NCI-H82 treated with DMSO at 0.1 percent for 48 hours (cell line): ENCODE data around the gene GALNT6.

ENCODE experiments used
- DNase-seq: peaks from one replicate; lab custom pipeline; 2025; ENCODE audit not compliant: unreplicated experiment; lab: John Stamatoyannopoulos, UW

Gene GALNT6

DNA sequence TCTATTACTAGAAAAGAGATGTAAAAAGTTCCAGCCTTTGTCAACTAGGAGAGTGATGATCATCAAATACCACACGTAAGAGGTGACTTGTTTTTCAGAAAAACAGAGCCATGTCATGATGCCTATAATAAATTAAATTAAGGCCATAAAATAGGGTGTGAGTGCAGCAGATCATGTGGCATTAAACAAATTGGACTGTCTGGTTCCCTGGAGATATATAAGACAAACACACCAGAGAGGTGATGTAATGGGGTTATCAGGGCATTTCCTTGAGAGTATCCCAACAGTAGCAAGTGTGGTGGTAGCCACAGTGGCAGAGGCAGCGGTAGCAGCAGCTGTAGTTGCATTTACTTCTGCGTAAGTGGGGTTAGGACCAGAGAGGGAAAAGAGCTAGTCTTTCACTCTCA, 14.6 kb upstream of the GALNT6 start:
- DNase-seq: no peak

DNA sequence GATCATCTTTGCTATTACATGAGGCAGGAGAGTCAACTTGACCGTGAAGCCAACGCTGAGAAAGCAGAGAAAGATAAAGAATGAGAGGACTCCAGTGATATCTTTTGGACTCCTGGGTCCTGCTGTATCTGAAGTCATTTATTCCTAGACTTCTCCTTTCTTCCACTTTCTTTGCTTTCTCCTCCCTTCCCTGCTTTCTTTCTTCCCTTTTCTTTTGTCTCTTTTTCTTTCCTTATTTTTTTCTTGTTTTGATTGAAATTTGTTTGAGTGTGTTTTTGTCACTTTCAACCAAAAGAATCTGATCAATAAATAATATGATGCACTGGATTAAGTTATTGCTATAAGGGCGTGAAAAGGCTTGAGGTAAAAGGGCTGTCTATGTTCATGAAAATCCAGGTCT, 13.4 kb upstream of the GALNT6 start:
- DNase-seq: no peak

DNA sequence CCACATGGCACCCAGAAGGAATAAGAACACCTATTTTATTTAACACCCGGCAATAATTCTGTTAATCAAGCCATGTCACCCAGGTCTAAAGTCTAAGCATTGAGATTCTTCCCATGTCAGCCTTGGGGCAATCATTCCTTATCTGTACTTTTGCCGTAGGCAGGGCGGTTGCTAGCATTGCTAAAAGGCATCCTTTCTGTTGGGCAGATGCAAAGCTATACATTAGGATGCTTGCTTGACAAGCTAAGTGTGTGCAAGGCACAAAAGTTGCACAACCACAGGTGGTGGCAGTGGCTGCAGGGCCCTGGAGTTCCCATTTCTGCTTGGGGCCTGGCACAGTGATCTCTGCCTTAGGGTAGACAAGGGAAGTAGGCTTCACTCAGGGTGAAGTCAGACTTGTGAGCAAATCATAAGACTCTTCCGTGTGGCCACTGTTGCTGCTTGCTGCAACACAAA, 12.5 kb upstream of the GALNT6 start:
- no peak for DNase-seq

DNA sequence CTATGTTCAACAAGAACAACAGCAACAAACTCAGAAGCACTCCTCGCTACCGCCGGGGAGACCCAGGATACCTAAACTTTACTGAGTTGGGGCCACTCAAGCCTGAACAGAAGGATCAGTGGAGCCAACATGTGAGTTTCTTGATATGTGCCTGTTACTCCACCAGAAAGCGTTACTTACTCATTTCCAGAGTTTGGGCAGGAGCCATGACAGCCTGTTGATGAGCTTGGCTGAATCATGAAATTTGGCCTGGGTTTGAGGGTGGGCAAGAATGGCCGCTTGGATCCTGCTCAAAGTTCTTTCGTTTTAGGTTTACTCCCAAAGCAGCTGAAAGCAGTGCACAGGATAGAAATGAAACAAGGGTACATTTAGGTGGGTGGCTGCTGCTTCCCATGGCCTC, 12.0 kb upstream of the GALNT6 start:
- DNase-seq: no peak

DNA sequence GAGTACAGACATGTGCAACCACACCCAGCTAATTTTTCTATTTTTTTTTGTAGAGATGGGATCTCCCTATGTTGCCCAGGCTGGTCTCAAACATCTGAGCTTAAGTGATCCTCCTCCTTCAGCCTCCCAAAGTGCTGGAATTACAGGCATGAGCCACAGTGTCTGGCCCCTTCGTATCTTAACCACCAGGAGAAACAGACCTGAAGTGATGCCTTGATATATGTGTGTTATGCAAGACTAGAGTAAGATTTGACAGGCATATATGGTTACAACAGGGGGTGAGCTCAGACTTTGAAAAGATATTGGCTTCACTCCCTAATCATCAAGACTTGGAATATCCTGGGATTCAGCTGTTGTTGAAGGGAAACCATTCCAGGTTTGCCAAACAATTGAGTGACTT, 10.7 kb upstream of the GALNT6 start:
- no peak for DNase-seq

DNA sequence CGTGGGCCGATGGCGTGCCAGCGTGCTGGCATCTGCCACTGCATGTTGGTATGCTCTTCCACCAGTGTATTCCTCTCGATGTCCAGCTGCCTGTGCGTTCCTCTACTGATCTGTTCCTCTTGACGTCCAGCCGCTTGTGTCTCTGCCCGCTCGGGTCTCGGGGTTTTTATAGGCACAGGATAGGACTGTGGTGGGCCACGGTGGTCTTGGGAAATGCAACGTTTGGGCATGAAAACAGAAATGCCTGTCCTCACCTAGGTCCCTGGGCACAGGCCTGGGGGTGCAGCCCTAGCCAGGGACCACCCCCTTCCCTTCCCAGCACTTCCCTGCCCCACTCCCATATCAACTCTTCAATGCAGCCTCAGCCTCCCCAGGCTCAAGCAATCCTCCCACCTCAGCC, 10.3 kb upstream of the GALNT6 start:
- DNase-seq: no peak

DNA sequence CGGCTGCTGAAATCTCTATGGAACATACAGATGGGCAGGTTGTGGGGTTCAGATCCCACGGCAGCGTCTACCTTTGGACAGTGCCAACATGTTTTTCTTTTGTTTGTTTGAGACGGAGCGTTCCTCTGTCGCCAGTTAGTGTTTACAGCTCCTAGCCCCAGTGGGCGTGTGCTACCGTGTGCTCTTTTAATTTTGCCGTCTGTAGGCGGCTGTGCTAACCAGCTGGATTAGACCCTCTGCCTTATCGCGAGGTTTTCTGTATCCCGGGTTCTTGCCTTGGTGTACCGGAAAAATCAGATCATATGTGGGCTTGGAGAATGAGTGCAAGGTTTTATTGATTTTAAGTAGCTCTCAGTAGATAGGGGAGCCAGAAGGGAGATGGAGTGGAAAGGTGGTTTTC, 9.8 kb upstream of the GALNT6 start:
- no peak for DNase-seq

DNA sequence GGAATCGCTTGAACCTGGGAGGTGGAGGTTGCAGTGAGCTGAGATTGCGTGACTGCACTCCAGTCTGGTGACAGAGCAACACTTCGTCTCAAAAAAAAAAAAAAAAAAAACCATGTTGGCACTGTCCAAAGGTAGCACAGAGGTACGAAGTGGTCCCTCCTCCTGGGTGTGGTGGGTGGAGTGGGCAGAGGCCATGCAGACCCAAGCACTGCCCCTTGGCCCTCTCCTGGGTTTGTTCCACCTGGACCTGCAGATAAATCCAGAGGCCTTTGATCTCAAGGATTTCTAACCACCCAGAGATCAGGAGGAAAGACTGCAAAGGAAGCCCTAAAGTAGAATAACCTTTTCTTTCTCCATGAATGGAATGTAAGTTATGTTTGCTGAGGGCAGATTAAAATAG, 8.7 kb upstream of the GALNT6 start:
- no peak for DNase-seq

DNA sequence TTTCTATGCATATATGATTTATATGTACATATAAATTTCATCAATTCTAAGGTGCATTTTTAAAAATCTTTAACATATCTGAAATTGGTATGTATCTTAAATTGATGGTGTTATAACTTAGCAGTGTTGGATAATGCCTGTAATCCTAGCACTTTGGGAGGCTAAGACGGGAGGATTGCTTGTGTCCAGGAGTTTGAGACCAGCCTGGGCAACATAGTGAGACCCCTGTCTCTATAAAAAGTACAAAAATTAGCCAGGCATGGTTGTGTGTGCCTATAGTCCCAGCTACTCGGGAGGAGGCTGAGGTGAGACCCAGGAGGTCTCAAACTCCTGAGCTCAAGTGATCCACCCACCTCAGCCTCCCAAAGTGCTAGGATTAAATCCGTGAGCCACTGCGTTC, 6.5 kb upstream of the GALNT6 start:
- no peak for DNase-seq

DNA sequence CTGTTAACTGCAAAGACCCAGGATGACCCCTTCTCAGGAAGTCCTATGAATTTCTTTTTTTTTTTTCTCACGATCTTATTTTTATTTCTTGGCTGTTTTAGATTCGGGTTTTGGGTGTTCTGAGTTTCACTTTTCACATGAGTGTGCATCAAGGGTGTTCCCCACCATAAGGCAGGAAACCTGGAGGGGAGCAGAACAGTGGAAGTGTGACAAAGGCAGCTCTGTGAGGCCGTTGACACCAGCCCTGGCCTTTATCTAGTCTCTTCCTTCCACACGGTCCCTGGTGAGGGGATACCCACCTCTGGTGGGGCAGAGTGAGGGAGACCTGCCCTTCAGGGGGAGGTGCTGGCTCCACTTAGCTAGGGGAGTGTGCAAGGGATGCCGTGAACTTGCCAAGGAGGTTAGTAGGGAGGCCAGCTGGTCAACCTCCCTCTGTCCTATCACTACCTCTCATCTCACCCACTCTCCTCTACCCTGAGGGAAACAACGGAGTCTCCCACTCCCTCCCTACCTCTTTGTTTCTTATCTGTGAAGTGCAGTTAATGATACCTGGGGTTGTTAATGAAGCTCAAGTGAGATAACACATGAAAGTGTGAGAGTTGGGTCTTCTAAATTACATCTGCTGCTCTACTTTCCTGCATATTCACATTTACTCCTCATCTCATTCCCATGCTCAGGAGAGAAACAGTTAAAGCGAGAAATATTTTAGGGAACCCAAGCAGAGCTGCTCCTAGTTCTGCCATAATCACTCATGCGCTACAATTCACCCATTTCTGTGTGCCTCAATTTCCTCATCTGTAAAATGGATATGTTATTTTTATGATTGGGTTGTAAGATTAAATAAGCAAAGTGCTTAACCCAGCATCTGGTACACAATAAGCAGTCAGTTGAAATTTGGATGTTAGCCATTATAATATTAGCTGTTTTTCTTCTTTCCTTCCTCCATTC, 4.4 kb upstream of the GALNT6 start:
- DNase-seq: no peak

DNA sequence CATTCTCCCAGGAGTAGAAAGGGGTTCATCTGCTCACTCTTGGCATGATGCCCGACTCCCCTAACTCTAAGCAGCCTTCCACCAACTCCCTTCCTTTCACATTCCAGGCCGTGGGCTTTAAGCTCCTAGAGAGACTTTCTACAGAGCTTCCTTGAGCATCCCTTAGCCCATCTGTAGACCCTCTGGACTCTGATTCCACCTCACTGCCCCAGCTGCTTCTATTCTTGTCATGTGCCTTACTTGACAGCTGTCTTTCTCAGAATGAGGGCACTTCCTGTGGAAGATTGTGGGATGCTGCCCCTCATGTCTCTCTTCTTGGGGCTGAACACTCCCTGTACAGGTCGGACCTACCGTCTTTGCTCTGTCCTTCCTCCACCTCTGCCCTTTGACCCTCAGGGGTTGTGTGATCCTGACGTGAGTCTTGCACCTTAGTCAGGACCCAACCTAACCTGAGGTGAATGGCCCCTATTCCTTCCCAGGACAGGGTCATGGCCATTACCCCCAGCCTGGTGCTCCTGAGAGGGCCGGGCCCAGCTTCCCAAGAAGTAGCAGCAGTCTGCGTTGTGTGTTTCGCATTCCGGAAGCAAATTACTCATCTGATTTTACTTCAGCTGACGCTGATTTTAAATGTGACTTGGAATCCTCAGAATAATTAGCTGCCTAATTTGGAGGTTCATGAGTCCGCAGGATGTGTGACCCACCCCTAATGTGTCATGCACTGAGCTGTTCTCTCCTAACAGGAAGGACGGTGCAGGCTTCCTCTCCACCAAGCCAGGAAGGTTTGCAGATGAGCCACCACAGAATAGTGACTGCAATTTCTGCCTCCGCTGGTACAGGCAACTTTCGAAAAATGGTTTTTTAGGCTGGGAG, 2.7 kb upstream of the GALNT6 start:
- DNase-seq: no peak

DNA sequence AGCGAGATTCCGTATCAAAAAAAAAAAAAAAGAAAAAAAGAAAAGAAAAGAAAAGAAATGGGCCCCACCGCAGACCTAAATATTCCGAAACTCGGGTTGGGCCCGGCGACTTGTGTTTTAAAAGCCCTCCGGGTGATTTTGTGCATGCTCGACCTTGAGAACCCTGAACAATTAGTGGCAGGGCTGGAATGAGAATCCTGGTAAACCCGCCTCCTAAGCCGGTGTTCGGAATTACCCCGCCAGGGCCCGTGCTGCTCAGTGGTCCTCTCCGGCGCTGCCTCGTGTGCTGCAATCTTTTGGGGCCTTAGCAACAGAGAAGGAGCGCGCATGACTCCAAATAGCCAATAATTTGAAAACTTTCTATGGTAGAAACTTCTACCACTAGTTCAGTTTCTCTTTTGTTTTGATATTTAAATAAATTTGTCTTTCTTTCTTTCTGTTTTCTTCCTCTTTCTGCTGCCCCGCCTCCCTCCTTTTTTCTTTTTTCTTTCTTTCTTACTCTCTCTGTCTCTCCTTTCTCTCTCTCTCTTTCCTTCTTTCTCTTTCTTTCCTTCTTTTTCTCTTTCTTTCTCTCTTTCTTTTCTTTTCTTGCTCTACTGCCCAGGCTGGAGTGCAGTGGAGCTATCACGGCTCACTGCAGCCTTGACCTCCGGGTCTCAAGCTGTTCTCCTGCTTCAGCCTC, 1.5 kb upstream of the GALNT6 start:
- no peak for DNase-seq

DNA sequence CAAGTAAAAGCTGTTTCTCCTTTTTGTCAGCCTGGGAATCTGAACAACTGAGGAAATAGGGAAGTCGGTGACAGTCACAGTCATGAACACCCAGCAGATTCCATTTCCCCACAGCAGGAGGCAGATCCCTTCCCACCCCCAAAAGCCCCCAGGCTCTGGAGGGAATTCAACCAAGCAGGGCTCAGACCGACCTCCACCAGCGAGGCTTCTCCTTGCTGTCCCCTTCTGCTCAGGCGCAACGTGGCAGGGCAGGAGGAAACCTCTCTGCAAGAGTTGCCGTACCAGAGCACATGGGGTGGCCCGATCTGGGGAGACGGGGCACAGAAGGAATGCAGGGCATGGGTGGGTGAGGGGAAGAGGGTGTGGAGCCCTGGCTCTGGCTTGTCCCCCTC, 319 bp downstream of the GALNT6 start:
- no peak for DNase-seq

DNA sequence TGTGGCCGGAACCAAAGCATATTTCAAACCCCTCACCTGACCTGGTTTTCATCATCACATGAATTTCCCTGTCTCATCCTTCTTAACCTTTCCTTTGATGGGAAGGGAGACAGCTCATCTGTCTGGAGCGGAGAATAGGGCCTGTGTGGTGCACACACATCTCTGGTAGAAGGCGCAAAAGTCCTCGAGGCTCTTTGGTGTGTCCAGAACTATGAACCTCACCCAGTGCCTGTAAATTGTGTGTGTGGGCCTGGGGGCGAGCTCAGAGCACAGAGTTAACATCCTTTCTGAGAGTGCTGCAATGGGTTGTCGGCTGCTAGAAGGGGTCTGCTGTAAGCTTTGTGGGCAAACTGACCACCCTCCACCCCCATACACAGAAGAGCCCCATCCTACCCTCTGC, 749 bp downstream of the GALNT6 start:
- DNase-seq: no peak

DNA sequence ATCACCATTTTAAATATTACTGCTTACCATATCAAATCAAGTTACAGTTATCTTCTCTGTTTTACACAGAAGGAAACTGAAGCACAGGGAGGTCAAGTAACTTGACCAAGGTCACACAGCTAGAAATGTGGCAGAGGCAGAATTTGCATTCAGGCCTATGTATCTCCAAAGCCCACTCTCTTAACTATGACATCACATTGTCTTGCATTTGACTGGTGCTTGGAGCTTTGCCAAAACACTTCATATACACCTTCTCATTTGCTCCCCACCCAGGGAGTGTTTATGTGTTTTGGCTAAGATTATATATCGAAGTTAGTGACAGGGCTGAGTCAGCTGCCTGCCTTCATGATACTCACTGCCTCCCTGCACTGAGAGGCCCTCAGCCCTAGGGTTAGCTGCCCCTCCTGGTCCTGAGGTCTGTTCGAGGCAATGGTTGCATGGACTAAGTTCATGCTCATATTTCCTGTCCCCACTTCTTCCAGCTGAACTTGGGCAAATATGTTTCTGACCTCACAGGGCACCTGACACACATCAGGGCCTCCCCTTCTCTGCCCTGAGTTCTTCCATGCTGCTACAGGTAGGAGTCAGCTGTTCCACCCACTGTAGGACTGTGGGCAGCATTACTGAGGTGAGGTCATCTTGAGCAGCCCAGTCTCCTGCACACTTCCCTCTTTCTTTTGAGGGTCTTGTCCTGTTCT, 1.8 kb downstream of the GALNT6 start:
- no peak for DNase-seq

DNA sequence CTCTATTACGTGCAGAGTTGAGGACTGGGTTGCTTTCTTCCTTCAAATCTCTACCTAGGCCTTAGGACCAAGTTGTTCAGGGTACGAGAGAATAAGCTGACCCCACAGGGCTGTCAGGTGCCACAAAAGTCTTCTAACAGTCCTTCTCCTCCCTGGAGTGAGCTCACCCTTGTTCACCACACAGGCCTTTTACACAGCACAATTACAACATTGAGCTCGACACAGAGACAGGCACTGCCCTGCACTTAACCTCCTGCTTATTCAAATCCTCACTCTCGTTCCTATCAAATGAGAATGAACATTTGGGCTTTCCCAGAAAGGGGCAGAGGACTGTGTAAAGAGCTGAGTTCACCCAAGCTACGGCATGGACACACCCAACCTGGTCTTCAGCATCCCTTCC, 2.4 kb downstream of the GALNT6 start:
- DNase-seq: no peak

DNA sequence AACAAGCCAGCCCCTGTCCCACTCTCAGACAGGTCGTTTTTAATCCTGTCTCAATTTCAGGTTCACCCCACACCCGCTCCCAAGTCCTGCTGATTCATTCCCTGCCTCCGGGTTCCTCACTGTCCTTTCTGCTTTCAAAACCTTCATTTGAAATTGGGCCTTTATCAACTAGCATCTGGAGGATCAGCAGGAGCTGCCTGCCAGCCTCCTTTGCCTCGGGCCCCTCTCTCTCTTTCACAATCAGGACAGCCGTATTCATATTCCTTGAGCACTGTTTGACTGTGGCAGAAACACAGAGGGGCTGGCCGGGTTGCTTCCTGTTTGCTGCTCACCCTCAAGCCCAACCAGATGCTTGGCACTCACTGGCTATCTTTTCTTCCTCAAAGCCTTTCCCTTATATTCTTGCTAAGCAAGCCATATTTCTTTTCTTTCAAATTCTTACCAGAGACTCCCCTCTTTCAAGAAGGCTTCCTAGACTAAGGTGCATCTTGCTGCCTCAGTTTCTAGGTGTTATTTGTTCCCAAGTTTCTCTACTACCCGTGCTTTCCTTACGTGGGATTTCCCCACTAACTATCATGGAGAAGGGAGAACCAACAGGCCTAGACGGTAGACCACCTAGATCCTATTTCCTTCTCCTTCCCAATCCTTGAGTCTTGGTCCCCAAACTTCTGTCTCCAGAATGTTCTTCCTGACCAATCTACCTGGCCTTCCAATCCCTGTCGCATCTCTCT, 3.0 kb downstream of the GALNT6 start:
- no peak for DNase-seq

DNA sequence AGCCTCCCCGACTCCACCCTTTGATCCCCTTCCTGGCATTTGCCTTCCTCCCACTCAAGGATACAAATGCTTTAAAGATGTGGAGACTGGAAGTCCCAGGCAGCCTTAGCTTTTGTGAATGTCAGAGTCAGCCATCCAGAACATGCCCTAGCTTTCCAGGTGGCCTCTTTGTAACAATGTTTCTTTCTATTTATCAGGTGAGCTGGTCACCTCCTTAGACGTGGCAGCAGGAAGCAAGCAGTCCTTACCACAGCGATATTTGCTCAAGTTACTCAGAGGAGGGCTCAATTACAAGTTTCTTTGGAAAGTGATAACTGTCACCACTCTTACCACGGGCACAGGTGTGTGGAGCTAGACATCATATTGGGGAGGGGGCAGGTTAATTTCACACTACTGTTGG, 4.9 kb downstream of the GALNT6 start:
- DNase-seq: no peak

DNA sequence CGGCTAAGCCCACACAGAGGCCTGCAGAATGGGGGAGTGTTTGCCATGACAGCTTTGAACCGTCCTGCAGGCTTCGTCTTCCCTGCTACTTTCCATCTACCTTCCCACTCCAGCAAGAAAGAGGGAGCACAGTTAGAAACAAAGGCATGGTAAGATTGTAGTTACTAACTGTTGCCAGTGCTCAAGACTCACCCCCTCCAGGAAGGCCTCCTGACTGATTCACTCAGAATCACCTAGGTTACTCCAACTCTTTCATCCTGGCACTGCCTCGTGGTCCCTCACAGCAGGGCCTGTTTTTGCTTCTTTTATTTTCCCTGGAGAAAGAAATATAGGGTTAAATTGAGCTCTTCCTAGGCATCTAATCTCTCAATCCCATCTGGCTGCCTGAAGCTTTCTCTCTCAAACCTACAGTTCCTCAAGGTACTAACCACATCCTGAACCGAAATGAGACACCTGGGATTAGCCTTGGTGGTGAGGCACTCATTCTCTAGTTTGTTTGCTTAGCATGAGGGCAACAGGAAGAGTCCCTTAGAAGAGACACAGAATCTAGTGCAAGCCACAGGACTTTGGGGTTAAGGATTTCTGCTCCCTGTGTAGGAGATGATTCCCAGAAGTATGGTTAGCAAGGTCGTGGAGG, 7.8 kb downstream of the GALNT6 start:
- DNase-seq: no peak

DNA sequence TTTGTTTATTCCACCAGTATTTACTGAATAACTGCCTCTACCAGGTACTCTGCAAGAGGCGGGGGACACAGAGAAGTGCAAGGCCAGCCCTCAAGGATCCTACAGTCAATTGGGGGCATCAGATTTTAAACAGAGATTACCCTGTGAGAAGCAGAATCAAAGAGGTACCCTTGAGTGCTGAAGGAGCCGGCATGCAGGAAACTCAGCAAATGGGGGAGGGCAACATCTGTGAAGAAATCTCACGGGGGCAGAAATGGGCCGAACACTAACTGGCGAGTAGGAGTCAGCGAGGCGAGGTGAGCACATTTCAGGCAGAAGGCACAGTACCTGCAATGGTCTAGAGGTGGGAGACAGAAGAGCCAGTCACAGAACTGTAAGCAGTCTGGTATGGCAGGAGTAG, 9.0 kb downstream of the GALNT6 start:
- DNase-seq: no peak
